NCI-H1092 (cell line): ENCODE data around the gene CD9.
"Not testable (repeated sequence)": the region's sequence is repeated elsewhere in the genome, so short reads cannot be mapped to it uniquely, and the experiment has no call there.

Source experiments
- DNase-seq: peaks from one replicate; lab custom pipeline; 2025; lab: John Stamatoyannopoulos, UW

CD9 gene

GRCh38 chr12:6200256-6201212 is at the start of gene CD9:
CD9 (plus strand) TSS chr12:6200400; CDS start chr12:6200500, 100 bp downstream.
- DNase-seq: no peak

- no peak for DNase-seq
Observed at GRCh38 chr12:6154730-6155459, 45.3 kb upstream of the CD9 start.

- no peak for DNase-seq
Observed at GRCh38 chr12:6157482-6157881, 42.7 kb upstream of the CD9 start.

GRCh38 chr12:6158255-6158654 is 41.9 kb upstream of the CD9 start:
- no peak for DNase-seq

GRCh38 chr12:6158749-6159148 is 41.5 kb upstream of the CD9 start:
- DNase-seq: no peak

GRCh38 chr12:6159166-6160011 is 40.8 kb upstream of the CD9 start:
- DNase-seq: not testable (repeated sequence)

- DNase-seq: not testable (repeated sequence)
Observed at GRCh38 chr12:6160049-6160649, 40.1 kb upstream of the CD9 start.

- DNase-seq: no peak
Observed at GRCh38 chr12:6161124-6161882, 38.9 kb upstream of the CD9 start.

- DNase-seq: no peak
Observed at GRCh38 chr12:6163416-6164060, 36.7 kb upstream of the CD9 start.

GRCh38 chr12:6165395-6165794 is 34.8 kb upstream of the CD9 start:
- no peak for DNase-seq

GRCh38 chr12:6166808-6167207 is 33.4 kb upstream of the CD9 start:
- DNase-seq: no peak

GRCh38 chr12:6167327-6168280 is 32.6 kb upstream of the CD9 start:
- no peak for DNase-seq

GRCh38 chr12:6171409-6172015 is 28.7 kb upstream of the CD9 start:
- DNase-seq: no peak

GRCh38 chr12:6172086-6172485 is 28.1 kb upstream of the CD9 start:
- DNase-seq: no peak

- DNase-seq: no peak
Observed at GRCh38 chr12:6172862-6173261, 27.3 kb upstream of the CD9 start.

- DNase-seq: no peak
Observed at GRCh38 chr12:6177642-6178358, 22.4 kb upstream of the CD9 start.

GRCh38 chr12:6178981-6179761 is 21.0 kb upstream of the CD9 start:
- DNase-seq: no peak
